HUES6 (cell line): ENCODE results near the gene CFAP100.

Source experiments
- H3K27ac ChIP-seq: 2 replicates; pipeline ENCODE4 v1.7.0; 2013; ENCODE audit warnings: low read depth, mild to moderate bottlenecking, low read length, inconsistent platforms
- H3K27me3 ChIP-seq: 2 replicates; pipeline ENCODE4 v1.6.1; 2013; ENCODE audit warnings: low read length; ENCODE audit not compliant: control insufficient read depth, insufficient read depth
- H3K36me3 ChIP-seq: 2 replicates; pipeline ENCODE4 v1.6.1; 2013; ENCODE audit warnings: low read length; ENCODE audit not compliant: control insufficient read depth, insufficient read depth
- H3K4me1 ChIP-seq: 2 replicates; pipeline ENCODE4 v1.6.1; 2013; ENCODE audit warnings: low read length; ENCODE audit not compliant: control insufficient read depth, insufficient read depth
- H3K4me3 ChIP-seq: 2 replicates; pipeline ENCODE4 v1.5.1; 2013; ENCODE audit warnings: low read depth, low read length
- H3K9ac ChIP-seq: one replicate; pipeline ENCODE4 v1.6.1; 2013; ENCODE audit warnings: mild to moderate bottlenecking, low read length
- H3K9me3 ChIP-seq: 2 replicates; pipeline ENCODE4 v1.6.1; 2013; ENCODE audit warnings: low read depth, low read length; ENCODE audit not compliant: control insufficient read depth, insufficient read depth

Gene CFAP100

GRCh38 chr3:126408099-126408498 is 13.4 kb downstream of the CFAP100 start:
- H3K27me3 ChIP-seq, result no peaks in the 10 kb centered on the region
- H3K9me3 ChIP-seq, result no peaks in the 10 kb centered on the region
- H3K36me3 ChIP-seq, result no peaks in the 10 kb centered on the region
- H3K4me3 ChIP-seq, result no peak overlapping the region
- no peak overlapping the region for H3K27ac ChIP-seq
- H3K4me1 ChIP-seq, result no peaks in the 10 kb centered on the region
- H3K9ac ChIP-seq, result no peak overlapping the region

DNA sequence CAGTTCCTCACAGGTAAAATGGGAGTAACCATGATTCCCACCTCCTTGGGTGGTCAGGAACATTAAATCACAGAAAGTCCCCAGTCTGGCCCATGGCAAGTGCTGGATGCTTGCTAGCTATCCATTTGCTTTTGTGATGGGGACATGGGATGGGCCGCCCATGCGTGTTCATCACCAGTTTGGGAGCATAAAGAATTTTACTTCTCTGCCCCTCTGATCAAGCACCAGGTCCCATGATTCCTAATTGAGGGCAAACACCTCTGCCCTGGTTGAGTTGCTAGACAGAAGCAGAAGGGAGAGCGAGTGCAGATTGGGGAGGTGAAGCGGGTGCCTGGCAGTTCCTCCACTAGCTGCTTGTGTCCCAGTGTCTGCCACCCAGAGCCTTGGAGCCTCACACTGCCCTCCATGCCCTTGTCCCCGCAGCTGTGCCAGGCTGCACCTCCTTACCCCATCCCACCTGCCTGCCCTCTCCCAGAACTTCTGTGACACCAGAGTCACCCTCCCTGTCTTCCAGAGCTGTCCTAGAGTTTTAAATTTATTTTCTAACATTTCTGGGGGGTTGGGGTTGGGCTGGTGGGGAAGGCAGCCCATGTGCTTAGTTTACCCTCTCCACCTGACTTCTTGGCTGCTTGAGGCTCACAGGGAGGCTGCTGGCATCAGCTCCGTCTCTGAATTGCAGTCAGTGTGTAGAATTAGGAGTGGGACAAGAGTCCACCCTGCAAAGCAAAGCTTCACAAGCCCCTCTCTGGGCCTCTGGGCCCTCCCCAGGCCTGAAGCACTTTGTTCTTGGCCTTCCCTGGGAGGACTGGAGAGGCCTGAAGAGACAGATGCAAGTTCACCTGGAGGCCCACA is 18.4 kb downstream of the CFAP100 start:
- Histone ChIP-seq H3K27ac (no peak overlapping the region), H3K4me1 (no peaks in the 10 kb centered on the region; the same call in 1 of the 2 replicates), H3K27me3 (no peaks in the 10 kb centered on the region), H3K4me3 (no peak overlapping the region), H3K9ac (no peak overlapping the region), H3K9me3 (no peaks in the 10 kb centered on the region), H3K36me3 (no peaks in the 10 kb centered on the region)

DNA sequence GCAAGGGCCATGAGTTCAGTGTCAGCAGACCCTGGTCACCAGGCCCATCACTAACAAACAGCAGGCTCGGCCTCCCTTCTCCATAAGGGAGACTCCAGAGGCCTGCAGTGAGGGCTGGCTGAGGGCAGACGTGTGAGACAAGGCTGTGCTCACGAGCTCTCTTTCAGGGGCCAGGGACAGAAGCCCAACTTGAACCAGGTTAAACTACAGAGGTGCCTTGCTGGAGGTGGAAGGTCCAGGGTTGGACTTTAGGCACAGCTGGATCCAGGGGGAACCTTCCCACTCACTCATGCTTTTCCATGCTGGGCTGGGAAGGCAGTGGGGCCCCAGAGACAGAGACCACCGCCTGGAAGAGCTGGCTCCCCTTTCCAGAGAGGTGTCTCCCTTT is 19.0 kb downstream of the CFAP100 start:
- H3K27ac ChIP-seq, result no peak overlapping the region
- H3K9me3 ChIP-seq, result no peaks in the 10 kb centered on the region
- peaks cover 4% of the 10 kb centered on the region; the same call in 1 of the 2 replicates for H3K4me1 ChIP-seq
- no peak overlapping the region for H3K4me3 ChIP-seq
- no peaks in the 10 kb centered on the region for H3K36me3 ChIP-seq
- no peaks in the 10 kb centered on the region for H3K27me3 ChIP-seq
- H3K9ac ChIP-seq, result no peak overlapping the region

- Histone ChIP-seq H3K4me1 (peaks cover 10% of the 10 kb centered on the region), H3K9me3 (no peaks in the 10 kb centered on the region), H3K27ac (no peak overlapping the region), H3K4me3 (no peak overlapping the region), H3K36me3 (no peaks in the 10 kb centered on the region), H3K27me3 (no peaks in the 10 kb centered on the region), H3K9ac (no peak overlapping the region)
These were observed 19.7 kb downstream of the CFAP100 start for GRCh38 chr3:126414406-126414805.

- Histone ChIP-seq H3K9me3 (no peaks in the 10 kb centered on the region), H3K27me3 (no peaks in the 10 kb centered on the region), H3K4me3 (no peak overlapping the region), H3K4me1 (peaks cover 17% of the 10 kb centered on the region), H3K36me3 (no peaks in the 10 kb centered on the region), H3K27ac (no peak overlapping the region), H3K9ac (no peak overlapping the region)
These were observed 20.4 kb downstream of the CFAP100 start for GRCh38 chr3:126414961-126415660.

DNA sequence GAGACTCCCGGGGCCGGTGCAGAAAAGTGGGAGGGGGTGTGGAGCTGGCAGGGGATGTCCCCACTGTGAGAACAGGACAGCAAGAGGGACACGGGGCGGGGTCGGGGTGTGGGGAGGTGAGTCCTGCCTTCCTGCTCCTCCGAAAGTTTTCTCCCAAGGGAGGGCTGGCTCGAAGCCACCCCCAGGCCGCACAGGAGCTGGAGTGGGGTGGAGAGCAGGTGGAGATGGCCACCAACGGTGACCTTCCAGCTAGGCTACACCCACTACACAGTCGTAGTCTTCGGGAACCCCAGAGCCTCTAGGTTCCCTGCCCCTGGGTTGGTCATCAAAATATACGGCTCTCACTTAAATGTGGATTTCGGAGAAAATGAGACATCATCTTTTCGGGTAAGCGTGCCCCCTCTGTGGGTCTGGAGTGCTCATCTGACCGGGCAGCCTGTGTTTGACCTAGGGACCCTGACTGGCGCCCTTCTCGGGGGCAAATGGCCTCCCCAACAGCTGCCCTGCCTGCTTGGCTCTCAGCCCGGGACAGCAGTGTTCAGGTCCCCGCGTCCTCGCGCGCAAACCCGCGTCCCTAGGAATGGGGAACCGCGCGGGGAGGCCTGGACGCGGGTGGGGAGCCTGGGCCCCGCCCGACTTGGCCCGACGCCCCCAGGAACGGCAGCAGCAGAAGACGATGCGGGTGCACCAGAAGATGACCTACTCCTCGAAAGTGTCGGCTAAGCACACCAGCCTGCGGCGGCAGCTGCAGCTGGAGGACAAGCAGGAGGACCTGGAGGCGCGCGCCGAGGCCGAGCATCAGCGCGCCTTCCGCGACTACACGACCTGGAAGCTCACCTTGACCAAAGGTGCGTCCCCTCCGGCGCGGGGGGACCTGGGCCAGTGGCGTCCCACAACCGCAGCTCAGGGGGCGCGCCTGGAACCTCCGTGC is 21.2 kb downstream of the CFAP100 start:
- Histone ChIP-seq H3K9me3 (no peaks in the 10 kb centered on the region), H3K36me3 (no peaks in the 10 kb centered on the region), H3K27ac (no peak overlapping the region), H3K4me3 (no peak overlapping the region), H3K27me3 (no peaks in the 10 kb centered on the region), H3K4me1 (peaks cover 24% of the 10 kb centered on the region), H3K9ac (no peak overlapping the region)

DNA sequence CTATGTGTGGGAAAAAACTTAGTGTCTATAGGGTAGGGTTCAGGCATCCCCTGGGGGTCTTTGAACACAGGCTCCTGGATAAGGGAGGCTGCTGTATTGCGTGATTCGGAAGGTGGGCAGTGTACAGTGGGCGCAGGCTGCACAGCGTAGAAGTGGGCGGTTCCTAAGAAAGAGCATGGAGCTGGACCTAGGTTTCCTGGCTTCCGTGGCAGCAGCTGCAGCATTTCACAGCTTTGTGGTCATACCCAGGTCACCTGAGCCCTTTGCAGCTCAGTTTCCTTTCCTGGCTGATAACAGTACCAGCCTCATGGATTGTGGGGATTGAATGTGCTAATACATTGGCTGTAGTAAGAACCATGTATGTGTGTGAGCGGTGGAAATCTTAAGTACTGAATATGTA is 22.2 kb downstream of the CFAP100 start:
- Histone ChIP-seq H3K36me3 (no peaks in the 10 kb centered on the region), H3K4me3 (no peak overlapping the region), H3K9me3 (no peaks in the 10 kb centered on the region), H3K27ac (no peak overlapping the region), H3K9ac (no peak overlapping the region), H3K27me3 (no peaks in the 10 kb centered on the region), H3K4me1 (peaks cover 24% of the 10 kb centered on the region)

DNA sequence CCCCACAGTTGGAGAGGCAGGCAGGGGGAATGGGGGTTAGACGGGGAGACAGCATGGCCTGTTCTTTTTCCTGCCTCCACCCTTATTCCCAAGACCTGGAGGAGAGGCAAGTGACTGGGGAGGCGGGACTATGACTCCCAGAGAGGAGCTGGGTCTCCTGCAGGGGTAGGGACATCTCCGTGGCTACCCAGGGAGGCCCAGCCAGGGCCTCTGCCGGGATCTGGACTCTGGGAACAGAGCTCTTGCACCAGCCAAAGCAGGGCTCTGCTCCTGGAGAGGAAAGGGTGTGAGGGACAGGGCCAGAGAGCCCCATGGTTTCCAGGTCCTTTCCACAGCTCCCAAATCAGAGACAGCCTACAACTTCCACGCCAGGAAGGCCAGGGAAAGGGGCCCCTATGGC is 22.8 kb downstream of the CFAP100 start:
- H3K4me1 ChIP-seq, result peaks cover 24% of the 10 kb centered on the region
- H3K27ac ChIP-seq, result no peak overlapping the region
- H3K9ac ChIP-seq, result no peak overlapping the region
- H3K36me3 ChIP-seq, result no peaks in the 10 kb centered on the region
- H3K27me3 ChIP-seq, result no peaks in the 10 kb centered on the region
- no peak overlapping the region for H3K4me3 ChIP-seq
- H3K9me3 ChIP-seq, result no peaks in the 10 kb centered on the region

- no peaks in the 10 kb centered on the region for H3K9me3 ChIP-seq
- no peak overlapping the region for H3K27ac ChIP-seq
- no peaks in the 10 kb centered on the region for H3K36me3 ChIP-seq
- H3K9ac ChIP-seq, result no peak overlapping the region
- H3K4me1 ChIP-seq, result peaks cover 28% of the 10 kb centered on the region
- H3K27me3 ChIP-seq, result no peaks in the 10 kb centered on the region
- H3K4me3 ChIP-seq, result no peak overlapping the region
These were observed 23.3 kb downstream of the CFAP100 start for GRCh38 chr3:126417981-126418530.

DNA sequence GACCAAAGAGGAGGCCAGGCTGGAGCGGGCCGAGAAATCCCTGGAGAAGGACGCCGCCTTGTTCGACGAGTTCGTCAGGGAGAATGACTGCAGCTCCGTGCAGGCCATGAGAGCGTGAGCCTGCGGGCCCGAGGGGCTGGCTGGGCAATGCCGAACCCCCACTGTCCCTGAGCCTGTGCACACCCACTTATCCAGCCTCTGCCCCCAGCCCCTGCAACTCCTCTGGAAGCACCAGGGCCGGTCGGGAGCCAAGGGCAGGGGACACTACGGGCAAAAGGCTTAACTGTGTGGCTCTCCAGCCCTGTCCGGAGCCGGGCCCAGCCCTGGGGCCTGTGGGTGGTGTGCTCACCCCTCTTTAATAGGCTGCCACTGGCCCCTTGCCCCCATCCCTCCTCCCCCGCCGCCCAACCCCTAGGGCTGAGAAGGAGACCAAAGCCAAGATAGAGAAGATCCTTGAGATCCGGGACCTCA is 24.0 kb downstream of the CFAP100 start:
- H3K27ac ChIP-seq, result no peak overlapping the region
- no peaks in the 10 kb centered on the region for H3K27me3 ChIP-seq
- H3K9ac ChIP-seq, result no peak overlapping the region
- H3K36me3 ChIP-seq, result no peaks in the 10 kb centered on the region
- no peaks in the 10 kb centered on the region for H3K9me3 ChIP-seq
- peaks cover 33% of the 10 kb centered on the region for H3K4me1 ChIP-seq
- H3K4me3 ChIP-seq, result no peak overlapping the region
